GM18909 (cell line): ENCODE measurements around the gene HOMER2.
"Not testable (repeated sequence)": the region's sequence is repeated elsewhere in the genome, so short reads cannot be mapped to it uniquely, and the experiment has no call there.

Experiments used
- ATAC-seq: cut with Tn5 transposase; IDR thresholded peaks from one replicate; pipeline ENCODE4 v1.9.1; 2021; ENCODE audit warnings: mild to moderate bottlenecking; ENCODE audit not compliant: unreplicated experiment, poor library complexity

The HOMER2 gene

DNA sequence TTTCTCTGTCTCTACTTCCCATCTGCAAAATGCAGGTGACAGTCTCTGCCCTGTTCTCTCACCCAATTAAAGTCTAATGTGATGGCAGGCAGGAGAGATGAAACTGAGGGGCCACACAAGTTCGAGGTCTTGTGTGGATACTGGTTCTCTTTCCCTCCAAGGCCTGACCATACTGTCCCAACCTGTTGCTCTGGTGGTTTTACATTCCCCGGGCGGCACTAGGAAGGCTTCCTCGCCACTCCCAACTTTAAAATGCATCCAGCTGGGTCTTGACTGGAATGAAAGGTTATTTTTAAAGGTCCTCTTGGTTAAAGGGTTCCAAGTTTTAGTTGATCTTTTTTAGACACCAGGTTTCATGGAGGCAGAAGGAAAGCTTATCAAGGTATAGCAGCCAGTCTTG lies 105.9 kb downstream of the HOMER2 start:
- ATAC-seq = no peak

DNA sequence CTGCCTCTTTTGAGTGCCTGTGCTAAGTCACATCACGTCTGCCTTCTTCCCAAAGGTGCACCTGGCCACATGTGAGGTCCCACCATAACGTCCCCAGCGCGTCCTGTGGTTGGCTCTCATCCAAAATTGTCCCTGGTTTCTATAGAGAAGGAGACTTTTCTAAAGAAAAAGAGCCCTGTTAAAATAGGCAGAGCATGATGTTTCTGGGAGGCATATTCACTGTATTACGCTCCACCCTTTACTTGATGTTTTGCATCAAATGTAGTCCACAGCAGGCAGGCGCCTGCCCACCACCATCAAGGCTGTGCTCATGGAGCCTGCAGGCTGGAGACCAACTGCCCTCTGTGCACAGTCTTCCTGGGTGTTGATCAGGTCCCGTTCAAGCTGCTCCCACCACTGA lies 106.8 kb downstream of the HOMER2 start:
- ATAC-seq = no peak

DNA sequence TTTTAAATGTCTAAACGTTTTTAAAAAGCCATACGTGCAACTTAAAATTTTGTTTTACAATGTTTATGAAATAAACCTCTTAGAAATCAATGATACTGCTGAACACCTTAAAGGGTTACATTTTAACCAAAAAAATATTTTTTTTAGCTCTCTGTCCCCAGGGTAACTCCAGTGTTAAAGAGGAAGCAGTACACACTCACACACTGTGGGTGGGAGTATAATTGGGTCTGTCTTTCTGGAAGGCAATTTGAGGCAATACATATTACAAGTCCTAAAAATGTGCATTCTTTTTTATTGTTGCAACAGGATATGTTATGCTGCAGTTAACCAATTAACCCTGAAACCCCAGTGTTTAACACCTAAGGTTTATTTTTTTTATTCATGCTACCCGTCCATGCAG lies 109.0 kb downstream of the HOMER2 start:
- ATAC-seq = no peak

DNA sequence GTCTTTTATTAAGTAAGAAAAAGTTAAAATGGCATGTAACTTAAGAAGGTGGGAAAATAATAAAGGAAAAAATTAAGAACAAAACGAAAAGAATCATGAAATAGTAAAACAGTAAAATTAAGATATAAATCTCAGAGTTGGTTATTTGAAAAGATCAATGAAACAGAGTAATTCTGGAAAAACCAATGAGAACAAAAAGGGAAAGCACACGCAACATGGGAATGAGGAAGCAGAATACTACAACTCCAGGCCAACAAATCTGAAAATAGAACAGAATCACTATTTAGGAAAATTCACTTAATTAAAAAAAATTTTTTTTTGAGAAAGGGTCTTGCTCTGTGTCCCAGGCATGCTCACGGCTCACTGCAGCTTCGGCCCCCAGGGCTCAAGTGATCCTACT lies 112.4 kb downstream of the HOMER2 start:
- ATAC-seq = no peak

DNA sequence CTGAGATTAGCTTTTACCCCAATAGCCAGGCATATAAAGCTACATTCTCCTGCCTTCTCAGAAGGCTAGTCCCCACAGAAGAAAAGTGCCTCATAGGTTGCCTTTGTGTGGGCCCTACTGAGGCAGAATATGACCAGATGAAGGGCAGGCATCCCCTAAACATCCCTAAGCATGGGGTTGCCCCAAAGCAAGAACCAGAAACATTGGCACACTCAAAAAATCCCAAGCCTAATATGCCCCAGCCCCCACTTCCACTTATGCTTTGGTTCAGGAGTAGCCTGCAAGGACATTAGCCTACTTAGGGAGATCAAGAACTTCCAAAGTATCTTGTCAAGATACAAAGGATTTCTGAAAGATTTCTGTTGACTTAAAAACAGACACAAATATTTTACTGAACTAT lies 113.4 kb downstream of the HOMER2 start:
- ATAC-seq = no peak

DNA sequence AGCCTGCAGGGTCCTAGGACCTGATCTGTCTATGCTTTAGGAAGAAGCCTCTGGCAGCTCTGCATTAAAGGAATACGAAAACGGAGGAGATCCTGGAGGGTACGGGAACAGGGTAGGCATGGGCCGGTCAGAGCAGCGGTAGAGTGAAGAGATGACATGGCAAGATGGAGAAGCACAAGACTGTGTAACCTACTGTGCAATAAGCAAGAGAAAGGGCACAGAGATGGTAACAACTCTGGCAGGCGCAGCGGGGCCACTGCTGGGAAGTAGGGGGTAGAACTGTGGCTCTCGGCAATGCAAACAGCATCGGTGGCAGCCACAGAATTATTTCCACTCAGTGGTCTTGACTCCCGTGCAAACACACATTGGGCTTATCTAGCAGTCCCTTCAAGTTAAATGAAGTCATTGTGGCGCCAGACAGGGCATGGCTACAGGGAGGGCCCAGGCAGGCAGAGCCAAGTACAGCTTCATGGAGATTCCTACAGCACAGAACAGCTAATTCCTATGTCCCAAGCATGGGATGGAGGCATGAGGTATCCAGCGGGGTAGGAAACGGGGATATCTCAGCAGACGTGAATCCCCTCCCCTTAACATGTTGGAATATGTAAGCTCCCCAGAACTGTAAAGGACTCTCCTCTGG lies 114.3 kb downstream of the HOMER2 start:
- no peak for ATAC-seq

DNA sequence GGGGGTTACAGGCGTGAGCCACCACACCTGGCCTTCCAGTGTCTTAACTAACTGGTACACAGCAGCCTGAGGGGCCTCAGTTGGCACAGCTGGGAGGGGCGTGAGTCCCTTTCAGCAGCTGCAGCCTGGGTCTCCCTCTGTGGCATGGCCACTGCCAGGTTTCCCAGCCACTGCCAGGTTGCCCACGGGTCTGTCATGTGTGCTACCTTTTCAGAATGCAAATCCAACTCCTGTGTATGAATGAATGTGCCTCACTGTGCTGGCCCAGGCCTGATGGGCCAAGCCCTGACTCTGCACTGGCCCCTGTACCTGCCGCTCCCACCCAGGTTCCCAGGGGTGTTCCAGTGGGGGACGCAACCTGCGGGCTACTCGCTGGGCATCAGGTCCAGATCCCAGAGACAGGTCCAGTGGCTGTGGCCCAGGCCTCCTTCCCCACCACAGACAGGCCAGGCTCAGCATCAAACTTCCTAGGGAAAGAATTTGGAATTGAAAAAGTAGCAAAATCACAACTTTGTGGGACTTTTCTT lies 117.1 kb downstream of the HOMER2 start:
- no peak for ATAC-seq

DNA sequence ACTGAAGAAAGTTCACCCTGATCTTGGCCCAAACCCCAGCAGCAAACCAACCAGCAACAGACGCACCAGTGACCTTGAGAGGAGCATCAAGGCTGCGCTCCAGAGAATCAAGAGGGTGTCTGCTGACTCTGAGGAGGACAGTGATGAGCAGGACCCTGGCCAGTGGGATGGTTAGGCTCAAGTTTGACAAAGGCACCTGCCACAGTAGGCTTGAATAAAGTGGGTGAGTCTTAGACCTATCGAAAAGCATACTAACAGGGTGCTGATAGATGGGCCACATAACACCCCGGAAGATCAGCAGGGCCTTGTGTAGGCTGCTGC lies 119.2 kb downstream of the HOMER2 start:
- ATAC-seq = no peak

DNA sequence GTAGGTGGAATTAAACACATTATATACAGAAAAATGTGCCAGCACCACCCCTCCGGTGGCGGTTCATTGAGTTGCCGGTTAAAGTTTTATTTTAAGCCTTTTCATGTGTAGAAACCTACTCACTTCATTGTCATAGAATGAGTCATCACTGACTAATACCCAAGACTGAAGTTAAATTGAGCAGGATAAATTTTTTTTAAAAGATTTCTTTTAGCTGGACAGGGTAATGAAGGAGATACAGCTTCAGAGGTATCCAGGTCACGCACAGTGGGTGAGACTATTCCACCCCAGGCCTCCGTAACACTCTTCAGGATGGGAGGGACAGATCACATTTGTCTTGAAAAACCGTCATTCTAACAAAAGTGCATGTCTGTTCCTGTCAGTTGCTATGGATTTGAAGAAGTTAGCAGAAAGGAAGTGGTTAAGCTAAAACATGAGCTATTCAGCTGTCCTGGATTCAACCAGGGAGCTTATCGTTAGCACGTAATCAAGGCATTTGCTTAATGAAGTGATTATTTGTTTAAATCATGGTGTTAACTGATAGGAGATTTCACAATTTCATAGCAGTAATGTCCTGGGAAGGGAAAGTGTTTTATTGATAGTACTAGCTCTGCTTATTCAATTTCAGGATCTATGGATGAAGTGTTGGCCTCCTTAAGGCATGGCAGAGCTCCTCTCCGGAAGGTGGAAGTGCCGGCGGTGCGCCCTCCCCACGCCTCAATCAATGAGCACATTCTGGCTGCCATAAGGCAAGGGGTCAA lies 119.7 kb downstream of the HOMER2 start:
- ATAC-seq = peak; percentile 90

DNA sequence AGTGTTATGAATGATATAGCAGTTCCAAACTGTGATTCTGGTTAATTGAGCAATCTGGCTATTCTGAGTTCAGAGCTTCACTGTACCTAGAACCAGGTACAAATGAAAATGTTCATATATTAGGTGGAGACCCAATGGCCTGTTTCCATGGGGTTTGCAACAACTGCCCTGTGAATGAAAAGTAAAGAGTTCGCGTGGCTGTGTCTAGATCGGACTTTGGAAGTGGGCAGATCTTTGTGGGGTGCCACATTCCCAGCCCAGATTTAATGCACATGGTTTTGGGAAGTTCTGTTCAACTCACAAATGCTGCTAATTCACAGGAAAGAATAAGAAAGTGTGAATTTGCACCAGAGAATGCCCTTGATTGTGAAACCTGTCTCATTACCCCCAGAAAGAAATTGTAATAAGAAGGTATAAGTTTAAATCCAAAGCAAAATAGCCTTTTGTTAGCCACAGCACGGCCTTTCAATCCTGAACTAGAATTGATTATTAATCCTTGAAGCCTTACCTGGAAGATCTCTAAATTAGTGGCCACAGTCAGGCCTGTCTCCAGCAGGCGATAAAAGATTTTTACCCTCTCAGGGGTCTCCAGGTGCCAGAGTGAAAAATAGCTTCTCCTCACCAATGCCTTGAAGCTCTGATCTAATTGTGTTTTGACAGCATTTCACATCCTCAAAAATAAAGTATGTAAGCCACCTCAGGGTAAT lies 120.5 kb downstream of the HOMER2 start:
- no peak for ATAC-seq

DNA sequence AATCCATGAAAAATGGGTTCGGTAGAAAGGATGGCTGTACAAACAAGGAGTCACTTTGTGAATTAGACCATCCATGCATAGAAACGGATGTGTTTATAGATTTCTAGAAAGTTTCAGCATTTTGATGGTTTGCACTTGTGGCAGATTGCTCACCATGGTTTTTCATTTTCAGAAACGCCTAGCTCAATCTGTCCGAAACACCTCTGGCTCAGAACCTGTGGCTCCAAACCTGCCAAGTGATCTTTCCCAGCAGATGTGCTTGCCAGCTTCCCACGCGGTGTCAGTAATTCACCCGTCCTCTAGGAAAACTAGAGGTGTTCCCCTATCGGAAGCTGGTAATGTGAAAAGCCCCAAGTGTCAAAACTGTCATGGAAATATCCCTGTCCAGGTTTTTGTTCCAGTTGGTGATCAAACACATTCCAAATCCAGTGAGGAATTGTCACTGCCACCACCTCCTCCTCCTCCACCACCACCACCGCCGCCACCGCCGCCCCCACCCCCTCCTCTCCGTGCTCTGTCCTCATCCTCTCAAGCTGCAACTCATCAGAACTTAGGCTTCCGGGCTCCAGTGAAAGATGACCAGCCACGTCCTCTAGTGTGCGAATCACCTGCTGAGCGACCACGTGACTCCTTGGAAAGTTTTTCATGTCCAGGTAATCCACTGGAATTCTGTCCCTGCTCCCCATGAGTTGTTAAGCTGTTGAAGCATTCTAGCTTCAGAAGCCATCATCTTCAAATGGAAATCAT lies 121.9 kb downstream of the HOMER2 start:
- no peak for ATAC-seq

DNA sequence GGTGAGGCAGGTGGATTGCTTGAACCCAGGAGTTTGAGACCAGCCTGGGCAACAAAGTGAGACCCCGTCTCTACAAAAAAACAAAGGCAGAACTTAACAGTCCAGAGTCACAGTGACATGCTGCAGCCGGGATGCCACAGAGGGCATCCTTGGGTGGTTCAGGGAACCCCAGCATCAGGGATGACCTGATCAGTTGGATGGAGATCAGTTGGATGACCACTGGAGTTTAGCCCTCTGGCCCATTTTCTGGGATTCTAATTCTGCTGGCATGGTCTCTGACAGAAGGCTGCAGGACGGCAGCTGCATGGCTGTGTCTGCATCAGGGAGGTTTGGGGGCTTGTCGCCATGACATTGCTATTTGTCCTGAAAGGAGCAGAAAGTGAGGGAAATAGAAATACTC lies 123.3 kb downstream of the HOMER2 start:
- ATAC-seq = no peak

DNA sequence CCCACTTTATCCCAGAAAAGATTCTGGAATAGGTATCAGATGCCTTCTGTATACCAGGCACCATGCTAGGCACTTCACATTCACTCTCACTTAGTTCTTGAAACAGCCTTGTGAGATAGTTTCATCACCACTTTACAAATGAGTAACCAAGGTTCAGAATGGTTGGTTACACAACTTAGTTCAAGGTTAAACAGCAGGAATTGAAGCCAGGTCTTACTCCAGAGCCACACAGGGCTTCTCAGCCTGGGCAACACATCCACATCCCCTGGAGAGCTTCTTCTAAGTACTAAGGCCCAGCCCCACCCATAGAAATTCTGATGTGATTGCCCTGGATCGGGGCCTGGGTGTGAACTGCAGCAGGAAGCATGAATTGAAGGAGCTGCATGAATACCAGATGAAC lies 124.4 kb downstream of the HOMER2 start:
- no peak for ATAC-seq

DNA sequence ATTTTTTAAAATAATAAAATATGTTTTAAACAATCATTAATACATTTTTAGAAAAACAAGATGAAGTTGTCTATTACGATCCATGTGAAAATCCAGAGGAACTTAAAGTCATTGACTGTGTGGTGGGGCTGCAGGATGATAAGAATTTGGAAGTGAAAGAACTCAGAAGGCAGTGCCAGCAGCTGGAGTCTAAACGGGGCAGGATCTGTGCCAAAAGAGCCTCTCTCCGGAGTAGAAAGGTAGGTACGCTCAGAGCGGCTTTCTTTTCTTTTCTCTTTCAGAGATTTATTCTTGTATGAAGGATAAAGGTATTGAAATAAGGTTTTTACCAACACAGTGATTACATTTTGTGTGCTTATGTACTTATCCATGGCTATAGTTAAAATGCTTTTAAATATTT lies 129.5 kb downstream of the HOMER2 start:
- ATAC-seq = no peak

DNA sequence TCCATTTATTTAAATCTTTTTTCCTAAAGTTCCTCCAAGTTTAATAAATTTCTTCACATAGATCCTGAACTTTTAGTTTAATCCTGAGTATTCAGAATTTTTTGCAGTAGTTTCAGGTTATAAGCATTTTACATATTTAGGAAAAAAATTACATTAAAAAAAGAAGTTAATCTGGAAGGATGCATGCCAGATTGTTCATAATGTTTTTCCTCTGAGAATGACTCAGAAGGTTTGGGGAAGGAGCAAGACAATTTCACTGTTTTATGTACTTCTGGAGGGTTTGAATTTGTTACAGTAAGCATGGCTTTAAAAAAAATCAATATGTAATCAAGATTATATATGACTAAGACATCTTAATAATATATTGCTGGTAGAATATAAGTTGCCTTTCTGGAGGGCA lies 130.7 kb downstream of the HOMER2 start:
- not testable (repeated sequence) for ATAC-seq

DNA sequence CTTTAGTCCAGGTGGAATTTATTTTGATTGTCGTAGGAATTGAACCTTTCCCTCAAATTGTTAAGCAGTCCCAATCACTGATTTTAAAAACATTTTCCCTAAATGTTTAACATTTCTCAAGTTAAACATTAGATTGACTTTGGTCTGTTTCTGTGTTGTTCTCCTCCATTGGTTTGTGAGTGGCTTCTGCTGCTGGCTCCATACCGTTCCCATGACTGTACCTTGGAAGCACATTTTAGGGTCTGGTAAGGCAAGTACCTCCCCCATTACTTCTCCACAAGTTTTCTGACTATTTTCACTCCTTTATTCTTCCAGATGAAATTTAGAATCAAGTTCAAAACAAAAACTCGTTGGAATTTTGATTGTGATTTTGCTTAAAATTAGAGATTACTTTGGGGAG lies 131.1 kb downstream of the HOMER2 start:
- ATAC-seq = not testable (repeated sequence)

DNA sequence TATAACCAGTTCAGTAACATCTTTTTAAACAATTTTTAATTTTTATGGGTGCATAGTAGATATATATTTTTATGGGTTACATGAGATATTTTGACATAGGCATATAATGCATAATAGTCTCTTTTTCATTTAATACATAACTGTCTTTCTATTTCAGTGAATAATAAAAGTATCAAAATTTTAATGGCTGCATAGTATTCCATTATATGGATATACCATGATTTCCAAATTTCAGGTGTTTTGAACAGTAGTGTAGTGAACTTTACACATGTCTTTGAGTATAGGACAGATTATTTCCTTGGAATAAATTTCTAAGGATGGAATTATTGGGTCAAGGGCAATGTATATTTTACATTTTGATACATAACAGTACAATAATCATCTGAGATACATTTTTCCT lies 132.4 kb downstream of the HOMER2 start:
- ATAC-seq = no peak

DNA sequence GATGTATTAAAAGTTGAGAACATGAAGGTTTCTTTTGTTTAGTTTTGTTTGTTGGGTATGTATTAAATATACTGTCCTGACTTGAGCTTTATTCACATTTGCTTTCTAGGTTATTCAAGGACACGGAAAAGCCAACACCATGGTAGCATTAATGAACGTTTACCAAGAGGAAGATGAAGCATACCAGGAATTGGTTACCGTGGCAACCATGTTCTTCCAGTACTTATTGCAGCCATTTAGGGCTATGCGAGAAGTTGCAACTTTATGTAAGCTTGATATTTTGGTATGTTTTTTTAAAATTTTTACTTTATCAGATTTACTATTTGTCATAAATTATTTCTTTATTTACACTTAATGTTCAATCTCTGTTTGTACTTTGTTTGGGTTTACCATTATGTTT lies 139.5 kb downstream of the HOMER2 start:
- no peak for ATAC-seq

DNA sequence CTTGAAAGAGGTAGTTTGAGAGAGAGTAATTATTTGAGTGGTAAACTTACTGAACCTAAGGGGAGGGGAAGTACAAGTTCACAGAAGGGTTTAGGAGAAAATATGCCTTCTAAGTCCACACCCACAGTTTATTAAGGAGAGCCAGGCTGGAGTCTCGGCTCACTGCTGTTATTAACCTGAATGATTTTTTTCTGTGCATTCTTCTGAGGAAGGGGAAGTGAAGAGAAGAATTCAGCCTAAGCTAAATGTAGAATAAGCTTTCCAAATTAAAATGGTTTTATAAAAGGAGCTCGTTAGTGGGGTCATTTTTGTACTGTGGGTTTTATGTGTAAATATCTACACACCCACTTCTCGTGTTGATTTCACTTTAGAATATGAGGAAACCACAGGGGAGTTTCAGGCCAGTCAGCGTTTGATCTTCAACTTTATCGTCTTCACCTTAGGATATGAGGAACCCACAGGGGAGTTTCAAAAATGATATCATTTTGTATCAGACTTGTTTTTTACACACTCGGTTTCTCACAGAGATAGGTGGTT lies 141.6 kb downstream of the HOMER2 start:
- ATAC-seq = no peak

DNA sequence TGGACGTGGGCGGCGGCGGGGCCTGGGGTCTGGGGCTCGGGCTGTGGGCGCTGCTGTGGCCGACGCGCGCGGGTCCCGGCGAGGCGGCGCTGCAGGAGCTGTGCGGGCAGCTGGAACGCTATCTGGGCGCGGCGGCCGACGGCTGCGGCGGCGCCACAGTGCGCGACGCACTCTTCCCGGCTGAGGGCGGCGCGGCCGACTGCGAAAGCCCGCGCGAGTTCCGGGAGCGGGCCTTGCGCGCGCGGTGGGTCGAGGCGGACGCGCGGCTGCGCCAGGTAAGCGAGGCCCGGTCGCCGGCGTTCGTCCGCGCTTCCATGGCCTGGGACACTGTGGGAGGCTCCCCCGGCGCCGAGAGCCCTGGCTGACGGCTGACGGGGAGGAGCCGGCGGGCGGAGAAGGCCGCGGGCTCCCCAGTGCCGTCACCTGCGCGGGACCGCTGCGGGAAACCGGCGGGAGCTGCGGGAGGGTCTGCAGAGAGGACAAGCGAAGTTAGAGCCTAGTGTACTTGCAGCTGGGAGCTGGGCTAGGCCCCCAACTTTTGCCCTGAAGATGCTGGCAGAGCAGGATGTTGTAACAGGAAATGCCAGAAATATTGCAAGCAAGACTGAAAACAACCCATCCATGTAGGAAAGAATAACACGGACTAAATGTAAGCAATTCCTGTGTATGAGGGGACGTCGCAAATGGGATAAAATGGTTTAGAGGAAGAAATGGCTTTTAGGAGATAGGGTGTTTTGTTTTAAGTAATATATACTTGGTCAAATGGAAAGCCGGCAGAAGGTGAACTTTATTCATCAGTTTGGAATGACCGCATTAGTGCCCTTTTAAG lies 142.2 kb downstream of the HOMER2 start:
- ATAC-seq = peak; percentile 18
